DND-41 (cell line): ENCODE data around the gene CD22.

Experiments used
- ATAC-seq: fragments of 200-7000 bp; cut with Tn5 transposase; 3 replicates; pipeline ENCODE4 v1.9.1; 2021; ENCODE audit warnings: low read depth; ENCODE audit not compliant: insufficient read depth
- DNase-seq: peaks from one replicate; pipeline ENCODE4 v3.0.0-alpha.2; 2020
- H2AFZ ChIP-seq: 2 replicates; pipeline ENCODE4 v1.6.0; 2012; ENCODE audit warnings: low read depth, low read length
- H3K27ac ChIP-seq: 2 replicates; pipeline ENCODE4 v1.5.1; 2012; ENCODE audit warnings: low read length, inconsistent platforms
- H3K27me3 ChIP-seq: fragments of 200-600 bp; sonication (generic); 2 replicates; pipeline ENCODE4 v1.6.0; 2012; ENCODE audit warnings: low read length, mild to moderate bottlenecking, inconsistent platforms; ENCODE audit not compliant: insufficient read depth, poor library complexity
- H3K36me3 ChIP-seq: 2 replicates; pipeline ENCODE4 v1.5.1; 2012; ENCODE audit warnings: low read length, inconsistent platforms; ENCODE audit not compliant: insufficient read depth
- H3K4me1 ChIP-seq: 2 replicates; pipeline ENCODE4 v1.5.1; 2012; ENCODE audit warnings: mild to moderate bottlenecking, low read length; ENCODE audit not compliant: insufficient read depth
- H3K4me2 ChIP-seq: 2 replicates; pipeline ENCODE4 v1.6.0; 2012; ENCODE audit warnings: mild to moderate bottlenecking, moderate library complexity, low read length, inconsistent platforms; ENCODE audit not compliant: insufficient read depth
- H3K4me3 ChIP-seq, 2 experiments: fragments of 200-600 bp in 1 of 2; shearing (Covaris generic) in 1 of 2; 2 replicates each; pipeline ENCODE4 v1.5.1; 2012 to 2016; ENCODE audit warnings: inconsistent platforms in 2 of 2, low read length in 2 of 2, mild to moderate bottlenecking in 2 of 2, low read depth in 1 of 2, moderate library complexity in 1 of 2
- H3K79me2 ChIP-seq: 2 replicates; pipeline ENCODE4 v1.6.0; 2012; ENCODE audit warnings: low read length, inconsistent platforms; ENCODE audit not compliant: insufficient read depth
- H3K9ac ChIP-seq: 2 replicates; pipeline ENCODE4 v1.6.0; 2012; ENCODE audit warnings: low read depth, mild to moderate bottlenecking, inconsistent platforms, low read length, moderate library complexity
- H3K9me3 ChIP-seq: 2 replicates; pipeline ENCODE4 v1.5.1; 2012; ENCODE audit warnings: low read length, moderate library complexity, mild to moderate bottlenecking, inconsistent platforms; ENCODE audit not compliant: insufficient read depth, severe bottlenecking
- H4K20me1 ChIP-seq: 2 replicates; pipeline ENCODE4 v1.6.0; 2012; ENCODE audit warnings: low read length; ENCODE audit not compliant: insufficient read depth
- CTCF ChIP-seq: IDR thresholded peaks from 2 replicates; pipeline ENCODE4 v1.5.1; 2012; ENCODE audit warnings: borderline replicate concordance, low read length, moderate library complexity, mild to moderate bottlenecking; ENCODE audit not compliant: poor library complexity, severe bottlenecking; ENCODE audit errors: extremely low read depth
- EZH2 ChIP-seq: IDR thresholded peaks from 3 replicates; pipeline ENCODE4 v1.6.1; 2012; ENCODE audit warnings: borderline replicate concordance, low read depth, mild to moderate bottlenecking, moderate library complexity, low read length, inconsistent platforms; ENCODE audit not compliant: severe bottlenecking

The CD22 gene

GRCh38 chr19:35316560-35316959 lies 12.4 kb upstream of the CD22 start:
- Histone ChIP-seq H3K9ac (no peak overlapping the region), H4K20me1 (0 out of 2 replicates have a peak, but pooled peaks cover 2% of the 10 kb centered on the region), H3K4me2 (no peak overlapping the region), H3K4me1 (no peaks in the 10 kb centered on the region), H3K4me3 (no peak overlapping the region), H3K36me3 (no peaks in the 10 kb centered on the region), H3K27ac (no peak overlapping the region), H3K27me3 (no peaks in the 10 kb centered on the region), H3K79me2 (no peaks in the 10 kb centered on the region), H3K9me3 (no peaks in the 10 kb centered on the region), H2AFZ (no peak overlapping the region)
- no peak for DNase-seq
- TF ChIP-seq CTCF (no peak), EZH2 (no peak)
- no peak for ATAC-seq

- H3K9me3 ChIP-seq: no peaks in the 10 kb centered on the region
- H3K9ac ChIP-seq: no peak overlapping the region
- H3K27me3 ChIP-seq: no peaks in the 10 kb centered on the region
- TF ChIP-seq CTCF: no peak
- TF ChIP-seq EZH2: no peak
- no peaks in the 10 kb centered on the region for H3K36me3 ChIP-seq
- H3K4me3 ChIP-seq: no peak overlapping the region
- H3K27ac ChIP-seq: no peak overlapping the region
- ATAC-seq (no peak), DNase-seq (no peak)
- H2AFZ ChIP-seq: no peak overlapping the region
- 0 out of 2 replicates have a peak, but pooled peaks cover 2% of the 10 kb centered on the region for H4K20me1 ChIP-seq
- no peaks in the 10 kb centered on the region for H3K4me1 ChIP-seq
- no peaks in the 10 kb centered on the region for H3K79me2 ChIP-seq
- no peak overlapping the region for H3K4me2 ChIP-seq
Measured at GRCh38 chr19:35317464-35318043, 11.4 kb upstream of the CD22 start.

GRCh38 chr19:35318679-35319448 lies 10.1 kb upstream of the CD22 start:
- no peak for ATAC-seq
- Histone ChIP-seq H3K27ac (no peak overlapping the region), H3K4me2 (no peak overlapping the region), H4K20me1 (0 out of 2 replicates have a peak, but pooled peaks cover 2% of the 10 kb centered on the region), H3K36me3 (no peaks in the 10 kb centered on the region), H3K79me2 (no peaks in the 10 kb centered on the region), H3K9me3 (no peaks in the 10 kb centered on the region), H3K9ac (no peak overlapping the region), H3K4me1 (no peaks in the 10 kb centered on the region), H2AFZ (no peak overlapping the region), H3K27me3 (no peaks in the 10 kb centered on the region), H3K4me3 (no peak overlapping the region)
- no peak for DNase-seq
- TF ChIP-seq CTCF (no peak), EZH2 (no peak)
